Sigmoid colon (tissue), 7 donors: ENCODE results near the gene FKBP3. TPM values are rescaled to one million over a fixed set of nuclear protein-coding genes. Genes with fewer than 3 reads are reported as not detected.

ENCODE experiments used
- DNase-seq: peaks from one replicate; pipeline ENCODE4 v3.0.0-alpha.2; 2019
- H3K27ac ChIP-seq, 4 donors: fragments of 200-600 bp; sonication (generic); one replicate each; pipeline ENCODE4 v1.5.1; 2016 to 2019; ENCODE audit warnings: mild to moderate bottlenecking in 1 of 4
- H3K27me3 ChIP-seq, 3 donors: fragments of 200-600 bp; sonication (generic); one replicate each; pipeline ENCODE4 v1.5.1; 2019; ENCODE audit warnings: mild to moderate bottlenecking in 1 of 3
- H3K36me3 ChIP-seq, 4 donors: fragments of 200-600 bp; sonication (generic); one replicate each; pipeline ENCODE4 v1.5.1; 2016 to 2019
- H3K4me1 ChIP-seq, 4 donors: fragments of 200-600 bp; sonication (generic); one replicate each; pipeline ENCODE4 v1.5.1; 2017 to 2019
- H3K4me3 ChIP-seq, 4 donors: fragments of 200-600 bp; sonication (generic); one replicate each; pipeline ENCODE4 v1.5.1; 2017 to 2019; ENCODE audit warnings: mild to moderate bottlenecking in 2 of 4, moderate library complexity in 1 of 4
- H3K9me3 ChIP-seq, 4 donors: fragments of 200-600 bp in 3 of 4; sonication (generic) in 3 of 4; one replicate each; pipeline versions ENCODE4 v1.5.1 to v1.6.1; 2013 to 2019
- CTCF ChIP-seq, 4 experiments: fragments of 450-650 bp in 3 of 4; fragments of 200-600 bp in 1 of 4; IDR thresholded peaks; one replicate each; pipeline ENCODE4 v1.5.1; 2016 to 2019; ENCODE audit warnings: antibody characterized with exemption in 4 of 4, mild to moderate bottlenecking in 3 of 4, moderate library complexity in 2 of 4
- EP300 ChIP-seq, 4 donors: sonication (generic); formaldehyde crosslinking; IDR thresholded peaks; one replicate each; pipeline ENCODE4 v1.6.1; 2017; ENCODE audit warnings: antibody characterized with exemption in 4 of 4
- POLR2A ChIP-seq, 2 donors: fragments of 450-650 bp; IDR thresholded peaks; one replicate each; pipeline ENCODE4 v1.6.1; 2016; ENCODE audit warnings: antibody characterized with exemption in 2 of 2, mild to moderate bottlenecking in 2 of 2, moderate library complexity in 2 of 2
- POLR2AphosphoS5 ChIP-seq, 4 donors: sonication (generic); formaldehyde crosslinking; IDR thresholded peaks; one replicate each; pipeline ENCODE4 v1.6.1; 2017; ENCODE audit warnings: antibody characterized with exemption in 4 of 4
- WGBS, 2 donors: extraction: QIAGEN DNeasy Blood & Tissue Kit; methylation state at CpG; one replicate each; pipeline ENCODE4 v1.1.7; 2013; 5-methylcytosine and 5-hydroxymethylcytosine counted together
- intact Hi-C: fragments of 100-400 bp; cut with DNase I; formaldehyde crosslinking; loops from one replicate; pipeline ENCODE4 v1.15.1; 2023
- polyA plus RNA-seq, 3 donors: library from polyadenylated mRNA; stranded (reverse); fragments of 200-250 nt; gene quantifications; one replicate each; pipeline ENCODE4 v1.2.3, GENCODE V29; 2013
- small RNA-seq, 3 donors: library from RNA; depleted of rRNA; stranded (forward); fragments of <200 nt; gene quantifications; one replicate each; pipeline ENCODE3, GENCODE V24; 2016
- total RNA-seq, 4 donors: library from RNA; depleted of rRNA; stranded (reverse); fragments of >200 nt; gene quantifications; one replicate each; pipeline ENCODE4 v1.1.0, GENCODE V29; 2016
- donor health status: healthy with polysubstance abuse.
- donor health status: Bipolar disorder and iron deficiency.
- donor health status: healthy.

Gene FKBP3
- total and polyA plus RNA-seq, 7 donors, result 32.6 to 113 (median 68.0) TPM

GRCh38 chr14:45066667-45067066 lies 67.6 kb downstream of the FKBP3 start:
- peaks cover 0 to 15% (median 0%) of the 10 kb centered on the region in 4 donors for H3K36me3 ChIP-seq
- H3K4me1 ChIP-seq, result peaks cover 0 to 19% (median 15%) of the 10 kb centered on the region in 4 donors
- no peak for TF ChIP-seq EP300 (IDR thresholded peaks at IDR 0.05)
- TF ChIP-seq POLR2A (IDR thresholded peaks at IDR 0.05), result no peak
- peak overlapping the region in 2 of 4 donors; percentile 48 to 62 for H3K27ac ChIP-seq
- H3K4me3 ChIP-seq, result no peak overlapping the region
- H3K27me3 ChIP-seq, result no peaks in the 10 kb centered on the region
- H3K9me3 ChIP-seq, result no peaks in the 10 kb centered on the region
- 98 to 100% methylated on average over 3 of the region's 3 CpGs for WGBS, 2 donors
- no peak for DNase-seq
- intact Hi-C loops, result no loop called here

- H3K36me3 ChIP-seq, result peaks cover 0 to 15% (median 0%) of the 10 kb centered on the region in 4 donors
- DNase-seq, result no peak
- no peak for TF ChIP-seq CTCF (IDR thresholded peaks at IDR 0.05)
- TF ChIP-seq POLR2A (IDR thresholded peaks at IDR 0.05), result no peak
- peak in 1 of 4 donors; percentile 25 for TF ChIP-seq POLR2AphosphoS5 (IDR thresholded peaks at IDR 0.05)
- no peak for TF ChIP-seq EP300 (IDR thresholded peaks at IDR 0.05)
- intact Hi-C loops, result no loop called here
- no peak overlapping the region for H3K4me3 ChIP-seq
- H3K4me1 ChIP-seq, result peaks cover 0 to 19% (median 15%) of the 10 kb centered on the region in 4 donors
- H3K9me3 ChIP-seq, result no peaks in the 10 kb centered on the region
- peak overlapping the region in 3 of 4 donors; percentile 20 to 62 (median 48) for H3K27ac ChIP-seq
- WGBS, 2 donors, result 81 to 95% methylated on average over 2 of the region's 2 CpGs
- no peaks in the 10 kb centered on the region for H3K27me3 ChIP-seq
Measured at GRCh38 chr14:45065956-45066355, 68.3 kb downstream of the FKBP3 start.

Small RNAs within 50 kb of the gene (small RNA-seq; reads per million reads assigned to genes)
- gene RF00151, result 0 to 0.11 (median 0) reads per million in 3 donors
- 9,069 to 18,291 (median 14,871) reads per million in 3 donors for gene SNORD127

Other genes with a start within 250 kb of the FKBP3 start
- 10 to 100 TPM in 2 of 4 donors, 1 to 10 TPM in 2; 9.0 to 16.5 (median 11.3) TPM for gene KLHL28, start 172.5 kb downstream of the FKBP3 start, total RNA-seq
- gene KLHL28, start 172.5 kb downstream of the FKBP3 start, polyA plus RNA-seq, result 1 to 10 TPM; 3.0 to 4.0 (median 3.9) TPM
- 10 to 100 TPM; 14.3 to 27.1 (median 19.8) TPM for gene TOGARAM1, start 172.3 kb downstream of the FKBP3 start, total RNA-seq
- 1 to 10 TPM; 2.8 to 4.9 (median 3.0) TPM for gene TOGARAM1, start 172.3 kb downstream of the FKBP3 start, polyA plus RNA-seq
- gene PRPF39, start 50.4 kb downstream of the FKBP3 start, total RNA-seq, result 10 to 100 TPM; 23.2 to 41.0 (median 30.0) TPM
- gene PRPF39, start 50.4 kb downstream of the FKBP3 start, polyA plus RNA-seq, result 10 to 100 TPM in 1 of 3 donors, 1 to 10 TPM in 2; 5.5 to 12.6 (median 8.4) TPM
- 1 to 10 TPM; 2.8 to 6.8 (median 4.3) TPM for gene FANCM, start 1.4 kb upstream of the FKBP3 start, total RNA-seq
- 1 to 10 TPM in 2 of 3 donors, under 1 TPM in 1; 0.46 to 2.5 (median 2.4) TPM for gene FANCM, start 1.4 kb upstream of the FKBP3 start, polyA plus RNA-seq
- gene MIS18BP1, start 118.7 kb upstream of the FKBP3 start, total RNA-seq, result 10 to 100 TPM; 15.0 to 43.8 (median 21.1) TPM
- gene MIS18BP1, start 118.7 kb upstream of the FKBP3 start, polyA plus RNA-seq, result 10 to 100 TPM in 2 of 3 donors, 1 to 10 TPM in 1; 6.6 to 23.4 (median 13.9) TPM